ENCODE data around the gene TBX6.

TBX6 gene

DNA sequence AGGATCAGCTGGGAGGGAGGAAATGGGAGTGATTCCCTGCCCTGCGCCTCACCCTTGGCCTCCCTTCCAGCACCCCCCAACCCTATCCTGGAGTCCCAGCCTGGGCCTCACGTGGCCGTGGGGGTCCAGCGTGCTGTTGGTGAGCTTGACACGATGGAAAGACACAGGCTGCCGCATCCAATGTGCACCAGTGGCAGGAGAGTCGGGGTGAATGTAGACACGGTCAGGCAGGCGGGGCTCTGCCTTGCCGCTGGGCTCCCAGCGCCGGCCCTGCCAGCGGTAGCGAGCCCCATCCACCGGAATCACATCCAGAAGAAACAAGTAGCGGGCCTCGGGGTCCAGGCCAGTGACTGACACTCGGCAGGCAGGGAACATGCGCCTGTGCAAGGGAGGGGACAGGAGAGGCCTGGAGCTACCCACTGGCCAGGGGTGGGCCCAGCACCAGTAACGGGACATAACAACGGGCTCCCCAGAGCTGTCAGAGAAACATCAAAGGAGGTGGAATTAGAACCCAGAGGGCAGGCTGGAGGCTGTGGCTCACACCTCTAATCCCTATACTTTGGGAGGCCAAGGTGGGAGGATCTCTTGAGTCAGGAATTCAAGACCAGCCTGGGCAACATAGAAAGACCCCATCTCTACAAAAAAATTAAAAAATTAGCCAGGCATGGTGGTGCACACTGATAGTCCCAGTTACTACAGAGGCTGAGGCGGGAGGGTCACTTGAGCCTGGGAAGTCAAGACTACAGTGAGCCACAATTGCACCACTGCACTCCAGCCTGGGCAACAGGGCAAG lies 2.7 kb downstream of the TBX6 start:
- in situ Hi-C loops (cut with MboI; ENCODE audit: low sequenced_read_pairs): no loop called here

DNA sequence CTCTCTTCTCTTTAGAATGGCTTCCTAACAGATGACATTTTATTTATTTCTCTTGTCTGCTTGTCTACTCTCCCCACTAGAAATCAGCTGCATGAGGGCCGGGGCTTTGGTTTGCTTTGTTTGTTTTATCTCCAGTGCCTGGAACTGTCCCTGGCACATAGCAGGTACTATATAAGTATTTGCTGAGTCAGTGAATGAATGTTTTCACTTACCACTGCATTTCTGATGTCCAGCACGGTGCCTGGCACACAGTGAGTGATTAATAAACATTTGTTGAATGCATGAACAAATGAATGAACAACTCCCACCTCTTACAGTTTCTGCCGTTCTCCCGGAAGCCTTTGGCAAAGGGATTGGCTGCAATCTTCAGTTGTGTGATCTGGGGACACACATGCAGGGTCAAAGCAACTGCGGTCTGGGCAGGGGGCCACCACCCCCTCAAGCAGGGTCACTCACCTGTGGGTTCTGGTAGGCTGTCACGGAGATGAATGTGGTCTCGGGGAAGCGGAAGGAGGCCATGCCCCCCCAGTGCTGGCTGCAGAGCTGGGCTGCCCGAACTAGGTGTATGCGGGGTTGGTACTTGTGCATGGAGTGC lies 3.4 kb downstream of the TBX6 start:
- in situ Hi-C loops (cut with MboI; ENCODE audit: low sequenced_read_pairs): no loop called here

DNA sequence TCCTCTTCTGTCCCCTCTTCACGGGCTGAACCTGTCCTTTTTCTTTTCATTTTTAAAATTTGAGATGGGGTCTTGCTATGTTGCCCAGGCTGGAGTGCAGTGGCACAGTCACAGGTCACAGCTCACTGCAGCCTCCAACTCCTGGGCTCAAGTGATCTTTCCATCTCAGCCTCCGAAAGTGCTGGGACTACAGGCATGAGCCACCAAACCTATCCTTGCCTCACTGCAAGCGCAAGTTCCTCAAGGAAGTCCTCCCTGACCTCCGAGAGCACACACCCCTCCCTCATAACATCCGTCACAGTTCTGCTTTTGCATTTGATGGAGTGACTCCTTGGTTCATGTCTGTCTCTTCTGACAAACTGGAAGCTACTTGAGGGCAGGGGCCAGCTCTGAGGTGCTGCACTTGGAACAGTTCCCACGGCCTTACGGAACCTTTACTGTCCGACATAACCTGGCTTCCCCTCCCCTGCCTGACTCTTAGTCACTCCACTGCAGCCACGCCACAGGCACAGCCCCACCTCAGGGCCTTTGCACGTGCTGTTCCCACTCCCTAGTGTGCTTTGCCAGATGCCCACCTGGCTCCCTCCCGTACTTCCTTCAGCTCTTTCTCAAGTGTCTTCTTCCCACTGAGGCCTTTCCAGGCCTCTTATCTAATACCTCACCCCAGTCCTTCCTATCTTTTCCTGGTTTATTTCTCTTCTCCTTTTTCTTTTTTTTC lies 4.4 kb downstream of the TBX6 start:
- in situ Hi-C loops (cut with MboI; ENCODE audit: low sequenced_read_pairs): no loop called here

DNA sequence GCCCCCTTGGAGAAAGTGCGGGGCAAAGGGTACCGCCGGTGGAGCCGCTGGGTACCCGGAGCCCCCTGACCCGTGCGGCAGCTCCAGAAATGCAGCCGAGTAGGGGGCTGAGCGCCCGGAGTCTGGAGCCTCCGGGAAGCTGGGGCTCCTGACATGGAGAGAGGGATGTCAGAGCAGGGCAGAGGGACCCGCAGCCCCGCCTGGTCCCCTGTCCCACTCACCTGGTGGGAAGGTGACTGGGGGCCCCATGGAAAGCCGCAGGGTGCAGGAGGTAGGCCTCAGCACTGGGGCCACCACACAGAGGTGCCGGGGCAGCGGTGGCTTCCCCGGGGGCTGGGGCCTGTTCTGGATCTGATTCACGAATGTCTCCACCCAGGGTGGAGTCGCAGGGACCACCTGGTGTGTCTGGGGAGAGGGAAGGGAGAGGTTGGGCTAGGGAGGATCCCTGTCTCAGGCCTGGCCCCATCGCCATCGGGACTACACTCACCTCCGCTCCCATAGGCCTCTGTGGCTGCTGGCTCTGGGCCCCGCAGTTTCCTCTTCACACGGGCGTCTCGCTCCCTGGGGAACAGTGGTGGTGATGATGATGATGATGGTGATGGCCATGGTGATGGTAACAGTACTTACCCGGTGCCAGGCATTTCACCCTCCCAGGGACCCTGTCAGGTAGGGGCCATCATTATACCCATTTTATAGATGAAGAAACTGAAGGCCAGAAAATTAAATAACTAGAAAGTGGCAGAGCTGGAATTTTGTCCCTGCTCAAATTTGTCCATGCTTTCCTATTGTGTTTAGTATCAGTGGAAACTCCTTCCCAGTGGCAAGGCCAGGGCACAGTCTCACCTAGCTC lies 5.2 kb downstream of the TBX6 start:
- in situ Hi-C loops (cut with MboI; ENCODE audit: low sequenced_read_pairs): no loop called here

DNA sequence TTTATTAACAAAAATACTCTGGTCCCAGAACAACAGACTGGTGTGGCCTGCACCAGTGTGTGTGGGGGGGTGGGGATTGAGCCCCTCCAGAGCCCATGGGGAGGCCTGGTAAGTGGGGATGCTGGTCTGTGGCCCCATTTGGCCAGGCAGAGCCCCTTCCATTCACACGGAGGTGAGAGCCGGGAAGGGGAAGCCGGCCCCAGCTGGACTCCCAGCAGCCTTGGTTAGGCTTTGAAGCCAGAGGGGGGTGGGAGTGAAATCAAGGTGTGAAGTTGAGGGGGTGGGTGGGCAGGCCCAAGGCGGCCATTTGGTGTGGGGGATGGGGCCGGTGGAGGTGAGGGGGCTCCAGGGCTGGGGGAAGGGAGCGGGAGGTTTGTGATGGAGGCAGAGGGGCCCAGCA lies 5.9 kb downstream of the TBX6 start:
- in situ Hi-C loops (cut with MboI; ENCODE audit: low sequenced_read_pairs): no loop called here

DNA sequence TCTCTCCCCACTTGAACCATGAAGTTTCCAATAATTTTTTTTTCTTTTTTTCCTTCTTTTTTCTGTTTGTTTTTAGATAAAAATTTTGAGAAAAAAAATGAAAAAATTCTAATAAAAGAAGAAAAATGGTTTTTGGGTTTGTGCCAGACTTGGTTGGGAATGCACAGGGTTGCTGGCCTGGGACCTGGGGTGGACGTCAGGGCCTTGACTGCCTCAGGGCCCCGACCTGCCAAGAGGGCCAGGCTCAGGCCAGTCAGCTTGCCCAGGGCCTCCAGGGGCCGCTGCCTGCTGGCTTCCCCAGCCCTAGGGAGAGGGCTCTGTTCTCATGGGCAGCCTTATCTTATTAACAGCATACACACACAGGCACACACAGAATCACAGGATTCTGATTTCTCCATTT lies 6.5 kb downstream of the TBX6 start:
- in situ Hi-C loops (cut with MboI; ENCODE audit: low sequenced_read_pairs): no loop called here

DNA sequence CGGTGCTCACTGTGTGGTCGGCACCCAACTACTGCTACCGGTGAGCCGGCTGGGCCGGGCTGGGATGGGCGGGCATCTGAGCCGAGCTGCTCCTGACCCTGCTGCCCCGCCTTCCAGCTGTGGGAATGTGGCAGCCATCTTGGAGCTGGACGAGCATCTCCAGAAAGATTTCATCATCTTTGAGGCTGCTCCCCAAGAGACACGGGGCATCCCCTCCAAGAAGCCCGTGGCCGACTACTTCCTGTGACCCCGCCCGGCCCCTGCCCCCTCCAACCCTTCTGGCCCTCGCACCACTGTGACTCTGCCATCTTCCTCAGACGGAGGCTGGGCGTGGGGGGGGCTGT lies 6.9 kb downstream of the TBX6 start:
- in situ Hi-C loops (cut with MboI; ENCODE audit: low sequenced_read_pairs): no loop called here

DNA sequence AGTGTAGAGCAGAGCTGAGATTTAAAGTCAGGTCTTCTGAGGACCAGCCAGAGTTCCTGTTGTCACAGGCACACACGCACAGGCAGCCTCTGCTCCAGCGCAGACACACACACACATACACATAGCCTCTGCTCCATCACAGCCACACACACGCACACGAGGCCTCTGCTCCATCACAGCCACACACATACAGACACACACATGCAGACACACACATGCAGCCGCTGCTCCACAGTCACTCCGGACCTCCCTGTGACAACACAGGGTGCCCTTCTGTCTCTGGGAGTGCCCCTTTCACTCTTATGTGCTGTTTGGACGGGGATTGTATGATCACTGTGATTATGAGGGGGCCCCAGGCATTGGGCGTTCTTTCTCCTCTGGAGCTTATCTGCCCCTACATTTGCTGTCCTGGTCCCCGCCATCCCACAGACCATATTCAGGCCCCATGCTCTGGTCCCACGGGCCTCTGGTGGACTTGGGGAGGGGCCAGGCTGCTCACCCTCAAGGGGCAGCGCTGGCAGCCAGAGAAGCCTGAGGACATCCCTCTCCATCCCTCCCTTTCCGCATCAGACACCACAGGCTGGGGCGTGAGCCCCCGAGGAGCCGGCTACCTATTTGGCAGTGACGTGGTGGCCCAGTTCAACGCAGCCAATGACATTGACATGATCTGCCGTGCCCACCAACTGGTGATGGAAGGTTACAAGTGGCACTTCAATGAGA lies 7.5 kb downstream of the TBX6 start:
- in situ Hi-C loops (cut with MboI; ENCODE audit: low sequenced_read_pairs): no loop called here

DNA sequence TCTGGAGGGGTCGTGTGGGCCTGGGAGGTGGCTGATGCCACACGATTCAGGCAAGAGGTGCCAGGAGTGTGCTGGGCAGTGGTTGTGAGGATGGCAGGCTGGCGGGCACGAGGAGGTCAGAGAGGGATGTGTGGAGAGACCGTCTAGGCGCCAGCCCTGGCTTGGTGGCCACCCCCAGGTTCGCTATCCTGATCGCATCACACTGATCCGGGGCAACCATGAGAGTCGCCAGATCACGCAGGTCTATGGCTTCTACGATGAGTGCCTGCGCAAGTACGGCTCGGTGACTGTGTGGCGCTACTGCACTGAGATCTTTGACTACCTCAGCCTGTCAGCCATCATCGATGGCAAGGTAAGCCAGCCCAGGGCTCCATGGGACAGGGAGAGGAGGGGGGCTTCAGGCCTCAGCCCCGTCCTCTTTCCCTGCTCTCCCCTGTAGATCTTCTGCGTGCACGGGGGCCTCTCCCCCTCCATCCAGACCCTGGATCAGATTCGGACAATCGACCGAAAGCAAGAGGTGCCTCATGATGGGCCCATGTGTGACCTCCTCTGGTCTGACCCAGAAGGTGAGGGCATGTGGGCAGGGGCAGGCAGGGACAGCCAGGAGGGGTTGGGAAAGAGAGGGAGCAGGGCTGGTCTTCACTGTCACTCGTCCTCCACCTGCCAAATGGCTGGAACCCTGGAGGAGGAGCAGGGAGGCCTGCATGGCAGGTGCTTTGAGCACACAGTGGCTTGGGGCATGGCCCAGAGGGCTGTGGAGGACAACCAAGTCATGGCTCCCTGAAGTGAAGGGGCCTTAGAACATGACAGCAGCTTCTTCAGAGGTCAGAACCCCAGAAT lies 8.3 kb downstream of the TBX6 start:
- in situ Hi-C loops (cut with MboI; ENCODE audit: low sequenced_read_pairs): no loop called here

DNA sequence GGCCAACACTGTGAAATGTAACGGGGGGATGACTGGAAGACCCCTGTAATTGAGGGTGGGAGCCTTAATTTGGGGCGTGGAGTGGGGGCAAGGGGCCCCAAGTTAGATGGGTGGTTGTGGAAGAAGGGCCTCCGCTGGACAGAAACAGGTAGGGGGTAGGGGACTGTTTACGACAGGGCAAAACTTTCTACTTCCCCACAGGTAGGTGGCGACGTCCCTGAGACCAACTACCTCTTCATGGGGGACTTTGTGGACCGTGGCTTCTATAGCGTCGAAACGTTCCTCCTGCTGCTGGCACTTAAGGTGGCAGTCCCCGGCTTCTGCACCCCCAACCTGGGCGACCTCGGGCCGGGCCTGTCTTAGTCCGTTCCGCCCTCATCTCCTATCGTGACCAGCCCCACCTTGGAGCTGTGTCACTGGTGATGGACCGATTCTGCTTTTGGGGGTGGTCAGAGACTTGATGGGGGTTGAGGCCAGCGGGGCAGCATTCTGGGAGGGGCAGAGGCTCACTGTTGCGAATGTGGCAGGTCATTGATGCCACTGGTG lies 9.1 kb downstream of the TBX6 start:
- in situ Hi-C loops (cut with MboI; ENCODE audit: low sequenced_read_pairs): no loop called here

DNA sequence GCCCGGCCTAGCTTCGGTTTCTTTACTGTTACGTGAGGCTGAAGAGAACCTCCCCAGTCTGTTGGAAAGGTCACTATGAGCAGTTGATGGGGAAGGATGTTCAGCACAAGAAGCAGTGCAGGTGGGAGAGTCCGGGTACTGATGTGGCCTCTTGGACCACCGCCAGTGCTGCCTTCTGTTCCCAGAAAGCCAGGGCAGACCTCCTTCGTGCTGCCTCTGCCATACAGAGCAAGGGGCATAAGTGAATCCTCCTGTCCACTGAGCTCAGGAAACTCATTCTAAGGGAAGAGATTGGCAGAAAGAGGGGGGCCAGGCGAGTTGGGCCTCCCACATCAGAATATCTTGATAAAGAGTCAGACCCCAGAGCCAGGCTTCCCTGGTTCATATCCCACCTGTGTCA lies 12.2 kb downstream of the TBX6 start:
- in situ Hi-C loops (cut with MboI; ENCODE audit: low sequenced_read_pairs): no loop called here

DNA sequence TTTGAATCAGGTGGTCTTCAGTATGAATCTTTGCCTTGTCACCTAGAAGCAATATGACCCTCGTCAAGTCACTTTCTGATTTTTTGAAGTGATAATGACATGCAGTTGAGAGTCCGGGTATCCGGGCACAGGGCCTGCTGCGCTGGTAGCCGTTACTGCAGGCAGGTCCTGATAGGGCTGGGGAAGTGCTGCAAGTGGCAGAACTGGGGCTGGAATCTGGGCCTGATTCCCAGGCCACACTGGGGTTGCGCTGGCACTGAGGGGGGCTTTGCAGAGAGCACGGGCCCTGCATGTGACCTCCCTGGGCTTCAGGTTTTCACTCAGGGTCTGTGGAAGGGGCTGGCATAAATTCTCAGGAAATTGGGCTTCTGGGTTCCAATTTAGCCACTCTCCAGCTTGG lies 13.0 kb downstream of the TBX6 start:
- in situ Hi-C loops (cut with MboI; ENCODE audit: low sequenced_read_pairs): no loop called here

DNA sequence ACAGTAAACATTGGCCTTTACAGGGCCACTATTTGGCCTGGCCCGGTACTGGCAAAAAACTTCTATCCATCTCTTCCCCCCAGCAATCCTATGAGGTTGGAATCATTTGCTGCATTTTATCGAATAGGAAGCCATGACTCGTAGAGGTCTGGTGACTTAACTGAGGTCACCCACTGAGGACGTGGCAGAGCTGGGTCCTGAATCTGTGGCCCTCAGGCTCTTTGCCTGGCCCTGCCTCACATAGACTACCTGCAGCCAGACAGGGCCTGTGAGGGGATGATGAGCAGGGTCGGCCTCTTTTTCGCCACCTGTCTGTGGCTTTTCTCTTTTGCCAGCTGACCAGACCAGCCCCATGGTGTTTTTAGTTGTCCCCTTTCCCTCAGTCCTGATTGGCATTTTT lies 14.1 kb downstream of the TBX6 start:
- in situ Hi-C loops (cut with MboI; ENCODE audit: low sequenced_read_pairs): no loop called here

DNA sequence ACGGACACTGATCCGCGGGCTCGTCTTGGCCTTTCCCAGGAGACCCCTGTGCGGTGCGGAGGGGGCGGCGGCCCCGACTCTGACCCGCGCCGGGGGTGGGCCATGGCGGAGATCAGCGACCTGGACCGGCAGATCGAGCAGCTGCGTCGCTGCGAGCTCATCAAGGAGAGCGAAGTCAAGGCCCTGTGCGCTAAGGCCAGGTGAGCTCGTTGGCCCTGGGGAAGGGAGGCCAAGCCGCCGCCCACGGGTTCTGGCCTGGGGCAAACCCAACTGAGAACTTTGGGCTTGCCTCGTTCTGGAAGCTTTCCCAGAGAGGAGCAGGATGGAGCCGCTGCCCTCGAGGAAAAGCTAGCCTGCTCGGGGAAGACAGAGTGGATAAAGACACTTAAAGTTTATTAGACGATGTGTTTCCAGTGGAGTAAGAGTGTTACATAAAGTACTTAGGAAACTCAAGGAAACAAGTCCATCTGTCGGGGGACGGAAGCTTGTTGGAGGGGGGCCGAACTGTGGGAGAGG lies 15.4 kb downstream of the TBX6 start:
- in situ Hi-C loops (cut with MboI; ENCODE audit: low sequenced_read_pairs): no loop called here

DNA sequence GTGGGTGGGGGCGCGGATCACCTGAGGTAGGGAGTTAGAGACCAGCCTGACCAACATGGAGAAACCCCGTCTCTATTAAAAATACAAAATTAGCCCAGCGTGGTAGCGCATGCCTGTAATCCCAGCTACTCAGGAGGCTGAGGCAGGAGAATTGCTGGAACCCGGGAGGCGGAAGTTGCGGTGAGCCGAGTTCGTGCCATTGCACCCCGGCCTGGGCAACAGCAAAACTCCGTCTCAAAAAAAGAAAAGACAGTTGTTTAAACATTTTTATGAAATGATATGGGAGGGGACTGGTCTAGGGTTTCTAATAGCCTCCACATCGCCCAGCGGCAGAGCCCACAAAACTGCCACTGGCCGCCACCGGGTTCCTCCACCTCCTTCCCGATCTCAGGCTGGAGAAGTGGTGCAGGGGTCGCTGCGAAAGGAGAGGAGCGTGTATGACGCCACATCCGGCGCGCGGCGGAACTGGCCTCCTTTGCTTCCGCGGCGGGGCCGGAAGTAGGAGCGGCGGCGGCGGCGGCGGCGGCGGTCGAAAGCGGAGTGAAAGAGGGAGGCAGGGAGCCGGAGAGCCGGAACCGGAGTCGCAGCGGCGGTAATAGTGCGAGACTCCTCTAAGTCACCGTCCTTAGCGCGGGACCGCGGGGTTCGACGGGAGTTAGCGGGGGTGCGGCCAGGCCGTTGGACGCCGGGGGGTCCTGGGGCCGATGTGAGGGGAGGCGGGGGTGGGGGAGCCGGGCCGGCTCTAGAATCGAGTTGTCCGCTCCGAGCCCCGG lies 16.0 kb downstream of the TBX6 start, which contains the start of gene PPP4C:
Gene PPP4C, plus strand, starts transcription at position 492 of the 773 bp plus-strand sequence. CDS start 384 bp downstream, outside the sequence.
- in situ Hi-C loops (cut with MboI; ENCODE audit: low sequenced_read_pairs): no loop called here

DNA sequence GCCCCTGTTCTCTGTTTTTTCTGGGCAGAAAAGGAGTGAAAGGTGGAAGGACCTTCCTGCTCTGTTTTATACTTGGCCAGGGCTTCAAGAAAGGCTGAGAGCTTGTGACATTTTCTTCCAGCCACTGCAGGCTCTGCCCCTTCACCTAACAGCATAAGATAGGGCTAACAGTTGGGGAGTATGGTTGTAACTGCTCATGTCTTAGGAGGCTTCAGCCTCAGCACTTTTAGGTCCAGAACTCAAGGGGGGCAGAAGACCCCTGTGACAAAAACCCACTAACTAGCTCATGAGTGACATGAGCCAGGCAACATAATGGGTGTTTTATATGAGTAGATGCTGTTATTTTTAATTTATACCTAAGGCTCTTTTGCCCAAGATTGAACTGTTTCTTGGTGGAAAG lies 21.2 kb downstream of the TBX6 start:
- in situ Hi-C loops (cut with MboI; ENCODE audit: low sequenced_read_pairs): no loop called here

DNA sequence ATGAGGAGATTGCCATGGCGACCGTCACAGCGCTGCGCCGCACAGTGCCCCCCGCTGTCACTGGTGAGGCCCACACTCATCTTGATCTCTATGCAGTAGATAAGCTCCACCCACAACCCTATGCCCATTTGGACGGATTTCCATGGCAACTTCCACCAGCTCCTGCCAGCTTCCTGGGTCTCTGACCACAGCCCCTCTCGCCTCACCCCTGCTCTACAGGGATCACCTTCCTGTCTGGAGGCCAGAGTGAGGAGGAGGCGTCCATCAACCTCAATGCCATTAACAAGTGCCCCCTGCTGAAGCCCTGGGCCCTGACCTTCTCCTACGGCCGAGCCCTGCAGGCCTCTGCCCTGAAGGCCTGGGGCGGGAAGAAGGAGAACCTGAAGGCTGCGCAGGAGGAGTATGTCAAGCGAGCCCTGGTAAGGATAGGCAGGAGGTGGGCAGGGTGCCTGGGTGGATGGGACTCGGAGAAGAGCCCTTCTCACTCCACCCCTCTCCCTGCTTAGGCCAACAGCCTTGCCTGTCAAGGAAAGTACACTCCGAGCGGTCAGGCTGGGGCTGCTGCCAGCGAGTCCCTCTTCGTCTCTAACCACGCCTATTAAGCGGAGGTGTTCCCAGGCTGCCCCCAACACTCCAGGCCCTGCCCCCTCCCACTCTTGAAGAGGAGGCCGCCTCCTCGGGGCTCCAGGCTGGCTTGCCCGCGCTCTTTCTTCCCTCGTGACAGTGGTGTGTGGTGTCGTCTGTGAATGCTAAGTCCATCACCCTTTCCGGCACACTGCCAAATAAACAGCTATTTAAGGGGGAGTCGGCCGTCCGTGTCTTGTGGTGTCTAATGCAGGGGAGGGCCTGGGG lies 21.9 kb downstream of the TBX6 start:
- in situ Hi-C loops (cut with MboI; ENCODE audit: low sequenced_read_pairs): no loop called here
